Myocyte (in vitro differentiated cells): ENCODE data around the gene RNPS1. TPM values are rescaled to one million over a fixed set of nuclear protein-coding genes. Genes with fewer than 3 reads are reported as not detected.

Experiments used
- DNase-seq: peaks from one replicate; pipeline ENCODE4 v3.0.0-alpha.2; 2012; ENCODE audit warnings: low read depth
- total RNA-seq: library from RNA; depleted of rRNA; stranded (reverse); fragments of >200 nt; gene quantifications from 2 replicates; pipeline ENCODE4 v1.2.3, GENCODE V29; 2014

RNPS1 gene
- total RNA-seq, 1 donor from 2014 or later, result 136 TPM

DNA sequence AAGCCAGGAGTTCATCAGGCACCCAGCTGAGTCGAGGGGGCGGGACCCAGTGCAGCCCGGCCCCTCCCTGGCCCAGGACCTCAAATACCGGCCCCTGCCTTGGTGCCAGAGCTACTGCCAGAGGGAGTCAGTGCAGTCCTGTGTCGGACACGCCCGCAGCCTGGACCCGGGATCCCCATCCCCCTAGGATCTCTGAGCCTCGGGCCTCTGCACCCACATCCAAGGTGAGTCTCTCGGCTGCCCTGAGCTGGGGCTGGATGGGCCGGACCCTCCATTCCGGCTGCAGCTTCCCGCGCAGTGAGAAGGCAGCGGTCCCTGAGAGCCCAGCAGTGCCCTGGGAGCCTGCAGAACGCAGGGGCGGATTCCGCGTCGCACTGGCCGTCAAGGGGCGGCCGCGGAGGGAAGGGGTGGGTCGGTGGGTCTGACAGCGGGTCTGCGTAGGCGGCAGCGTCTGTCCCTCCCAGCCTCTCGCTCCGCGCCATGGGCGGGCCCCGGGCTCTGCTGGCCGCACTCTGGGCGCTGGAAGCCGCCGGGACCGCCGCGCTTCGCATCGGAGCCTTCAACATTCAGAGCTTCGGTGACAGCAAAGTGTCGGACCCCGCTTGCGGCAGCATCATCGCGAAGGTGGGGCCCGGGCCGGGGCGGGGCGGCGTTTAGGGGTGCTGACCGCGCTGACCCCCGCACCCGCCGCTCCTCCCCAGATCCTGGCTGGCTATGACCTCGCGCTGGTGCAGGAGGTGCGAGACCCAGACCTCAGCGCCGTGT is 31.4 kb downstream of the RNPS1 start, which contains the start of gene DNASE1L2:
TSS of gene DNASE1L2 (plus strand) at position 108 of the 765 bp plus-strand sequence. CDS start at position 481, 373 bp downstream.
- DNase-seq, result no peak

- DNase-seq, result no peak
Measured at GRCh38 chr16:2235695-2236336, 32.1 kb downstream of the RNPS1 start.

- no peak for DNase-seq
Measured at GRCh38 chr16:2235234-2235651, 32.7 kb downstream of the RNPS1 start.

DNA sequence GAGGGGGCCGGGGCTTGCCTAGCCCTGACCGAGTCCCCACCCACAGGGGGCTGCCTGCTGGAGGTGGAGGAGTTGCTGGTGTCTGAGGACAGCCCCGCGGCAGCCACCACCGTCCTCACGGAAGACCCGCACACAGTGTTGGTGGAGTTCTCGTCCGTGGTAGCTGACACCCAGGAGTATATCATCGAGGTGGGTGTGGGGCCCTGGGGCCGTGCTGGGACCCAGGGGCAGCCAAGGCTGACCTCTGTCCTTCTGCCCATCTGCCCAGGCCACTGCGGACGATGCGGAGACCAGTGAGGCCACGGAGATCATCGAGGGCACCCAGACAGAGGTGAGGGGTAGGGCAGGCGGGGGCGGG is 33.1 kb downstream of the RNPS1 start:
- no peak for DNase-seq

- DNase-seq, result no peak
Measured at GRCh38 chr16:2233872-2234812, 33.8 kb downstream of the RNPS1 start.

DNA sequence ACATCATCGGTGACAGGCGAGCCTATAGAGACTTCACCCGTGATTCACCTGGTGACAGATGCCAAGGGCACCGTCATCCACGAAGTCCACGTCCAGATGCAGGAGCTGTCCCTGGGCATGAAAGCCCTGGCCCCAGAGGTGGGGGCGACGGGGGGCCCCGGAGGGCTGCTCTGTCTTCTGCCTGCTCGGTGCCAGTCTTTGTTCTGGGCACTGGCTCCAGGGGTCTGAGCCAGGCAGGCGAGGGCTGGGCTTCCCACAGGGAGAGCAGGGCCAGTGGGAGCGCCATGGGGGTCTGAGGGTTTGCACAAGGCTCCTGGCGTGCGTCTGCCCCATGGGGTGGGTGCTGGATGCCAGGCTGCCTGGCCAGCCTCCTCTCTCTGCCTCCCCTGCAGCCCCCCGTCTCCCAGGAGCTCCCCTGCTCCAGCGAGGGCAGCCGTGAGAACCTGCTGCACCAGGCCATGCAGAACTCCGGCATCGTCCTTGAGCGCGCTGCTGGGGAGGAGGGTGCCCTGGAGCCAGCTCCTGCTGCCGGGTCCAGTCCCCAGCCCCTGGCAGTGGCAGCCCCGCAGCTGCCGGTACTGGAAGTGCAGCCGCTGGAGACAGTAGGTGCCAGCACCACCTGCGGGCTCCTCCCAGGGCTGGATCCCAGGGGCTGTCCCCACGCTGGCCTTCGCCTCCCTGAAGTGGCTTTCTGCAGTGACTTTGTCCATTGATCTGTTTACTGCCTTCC is 34.7 kb downstream of the RNPS1 start:
- no peak for DNase-seq

GRCh38 chr16:2232094-2232990 is 35.6 kb downstream of the RNPS1 start:
- DNase-seq, result no peak

DNA sequence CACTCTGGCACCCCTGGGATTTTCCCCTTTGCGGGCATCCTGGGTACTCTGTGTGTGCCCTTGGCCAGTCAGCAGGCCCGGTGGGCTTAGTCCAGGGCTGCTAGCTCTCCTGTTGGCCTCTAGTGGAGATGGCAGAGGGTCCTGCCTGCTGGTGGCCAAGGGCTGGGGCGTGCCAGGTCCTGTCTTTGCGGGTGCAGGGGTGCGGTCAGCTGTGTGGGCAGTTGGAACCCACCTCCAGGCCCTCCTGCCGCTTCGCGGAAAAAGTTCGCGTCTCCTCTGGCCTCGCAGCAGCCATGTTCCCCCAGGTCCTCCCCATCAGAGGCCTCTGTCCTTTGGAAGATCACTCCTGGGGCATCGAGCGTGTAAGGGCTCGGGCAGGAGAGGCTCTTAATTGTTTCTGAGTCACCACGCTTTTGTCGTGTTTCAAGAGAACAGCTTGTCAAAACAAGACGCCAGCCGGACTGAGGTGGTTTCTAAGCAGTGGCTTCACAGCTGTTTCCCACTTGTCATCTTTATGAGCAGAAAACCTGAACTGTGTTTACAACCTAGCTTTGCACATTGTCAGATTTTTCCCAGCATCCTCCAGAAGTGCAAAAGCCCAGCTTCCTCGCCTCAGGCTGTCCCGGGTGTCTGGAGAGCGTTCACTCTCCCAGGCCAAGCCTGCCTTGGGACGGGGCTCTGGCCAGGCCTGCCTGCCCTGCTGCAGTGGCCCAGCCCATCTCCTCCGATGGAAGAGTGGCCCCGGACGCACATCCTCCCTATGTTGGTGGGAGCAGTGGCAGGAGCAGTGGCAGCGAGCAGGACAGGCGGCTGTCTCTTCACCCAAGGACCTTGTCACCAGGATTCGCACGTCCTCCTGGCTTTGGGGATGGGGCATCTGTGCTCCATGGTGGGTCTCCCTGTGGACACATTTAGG is 36.7 kb downstream of the RNPS1 start:
- peak; percentile 94 for DNase-seq

- DNase-seq, result no peak
Measured at GRCh38 chr16:2230376-2230775, 37.5 kb downstream of the RNPS1 start.

DNA sequence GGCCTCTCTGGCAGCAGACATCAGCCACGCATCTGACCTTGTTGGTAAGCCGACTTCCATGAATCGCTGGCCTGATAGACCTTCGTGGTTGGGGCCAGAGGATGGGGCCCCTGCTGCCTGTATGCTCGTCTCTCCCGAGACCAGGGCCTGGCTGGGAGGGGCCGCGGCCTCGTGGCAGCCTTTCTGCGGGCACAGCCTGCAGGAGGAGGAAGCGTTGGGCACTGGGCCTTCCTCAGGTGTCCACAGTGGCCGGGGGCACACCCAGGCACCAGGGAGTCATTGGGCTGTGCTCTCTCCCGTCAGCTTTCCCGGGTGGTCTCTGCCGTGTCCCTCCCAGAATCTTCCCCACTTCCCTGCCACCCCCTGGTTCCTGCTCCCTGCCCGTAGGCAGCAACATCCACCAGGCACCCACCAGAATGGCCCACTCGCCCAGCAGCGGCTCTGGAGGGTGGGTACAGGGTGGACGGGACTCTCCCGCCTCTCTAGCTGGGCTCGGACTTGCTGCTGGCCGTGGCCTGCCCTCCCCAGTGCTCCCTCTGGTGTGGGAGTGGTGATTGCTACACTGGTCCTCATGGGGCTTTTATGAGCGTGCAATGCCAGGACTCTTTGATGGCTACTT is 38.2 kb downstream of the RNPS1 start:
- no peak for DNase-seq

- no peak for DNase-seq
Measured at GRCh38 chr16:2229091-2229490, 38.8 kb downstream of the RNPS1 start.

GRCh38 chr16:2228161-2228824 is 39.6 kb downstream of the RNPS1 start:
- no peak for DNase-seq

DNA sequence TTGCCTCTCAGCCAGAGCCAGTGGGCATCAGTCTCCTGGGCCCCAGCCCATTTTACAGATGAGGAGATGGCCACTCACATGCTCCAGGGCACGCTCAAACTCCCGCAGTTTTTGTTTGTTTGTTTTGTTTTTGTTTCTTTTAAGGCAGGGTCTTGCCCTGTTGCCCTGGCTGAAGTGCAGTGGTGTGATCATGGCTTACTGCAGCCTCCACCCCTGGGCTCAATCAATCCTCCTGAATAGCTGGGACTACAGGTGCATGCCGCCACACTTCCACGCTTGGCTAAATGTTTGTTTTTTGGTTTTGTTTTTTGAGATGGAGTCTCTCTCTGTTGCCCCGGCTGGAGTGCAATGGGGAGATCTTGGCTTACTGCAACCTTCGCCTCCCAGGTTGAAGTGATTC is 41.0 kb downstream of the RNPS1 start:
- no peak for DNase-seq

DNA sequence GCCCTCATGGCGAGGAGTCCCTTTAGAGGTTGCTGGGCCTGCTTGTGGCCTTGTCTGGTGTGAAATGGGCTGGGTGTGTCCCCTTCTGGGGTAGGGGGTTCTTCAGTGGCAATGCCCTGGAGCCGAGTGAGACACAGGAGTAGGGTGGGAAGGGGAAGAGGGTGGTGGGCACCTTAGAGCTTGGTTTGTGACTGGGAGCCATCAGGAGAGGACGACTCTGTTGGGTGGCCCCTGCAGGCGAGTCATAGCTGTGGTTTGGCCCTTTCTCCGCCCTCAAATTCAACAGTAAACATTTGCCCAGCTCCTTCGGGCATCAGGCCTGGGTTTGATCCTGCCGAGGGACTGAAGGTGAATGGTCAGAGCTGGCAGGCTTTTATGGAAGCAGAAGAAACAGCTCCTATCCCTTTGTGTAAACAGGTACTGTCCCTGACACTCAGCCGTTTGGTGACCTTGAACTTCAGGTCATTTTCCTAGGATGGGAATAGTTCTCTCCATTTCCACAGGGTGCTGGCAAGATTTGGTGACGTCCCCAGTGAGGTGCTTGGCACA is 41.6 kb downstream of the RNPS1 start:
- peak; percentile 53 for DNase-seq

GRCh38 chr16:2223942-2224486 is 43.9 kb downstream of the RNPS1 start:
- peak; percentile 42 for DNase-seq

GRCh38 chr16:2223221-2223941 is 44.5 kb downstream of the RNPS1 start, which contains the start of gene E4F1:
TSS of gene E4F1 (plus strand) at chr16:2223591. CDS start at chr16:2223614, 23 bp downstream.
- DNase-seq, result peak; percentile 100
